BLaER1 treated with 17β-estradiol and CSF1 and Interleukin-3, amounts not matched to agents 10 nM and 100 nM (cell line): ENCODE data around the gene SMIM38.

Experiments
- H3K27ac ChIP-seq, 11 experiments: shearing (Covaris generic); formaldehyde crosslinking; 2 replicates each; pipeline ENCODE4 v1.8.1; 2022
- H3K27me3 ChIP-seq, 11 experiments: shearing (Covaris generic); formaldehyde crosslinking; 2 replicates each; pipeline ENCODE4 v1.8.1; 2022
- H3K36me3 ChIP-seq, 11 experiments: shearing (Covaris generic); formaldehyde crosslinking; 2 replicates each; pipeline ENCODE4 v1.8.1; 2022
- H3K4me1 ChIP-seq, 10 experiments: shearing (Covaris generic); formaldehyde crosslinking; 2 replicates each; pipeline ENCODE4 v1.8.1; 2022
- H3K4me2 ChIP-seq, 11 experiments: shearing (Covaris generic); formaldehyde crosslinking; 2 replicates each; pipeline ENCODE4 v1.8.1; 2022
- H3K4me3 ChIP-seq, 10 experiments: shearing (Covaris generic); formaldehyde crosslinking; 2 replicates each; pipeline ENCODE4 v1.8.1; 2022
- H3K9ac ChIP-seq, 11 experiments: shearing (Covaris generic); formaldehyde crosslinking; 2 replicates each; pipeline ENCODE4 v1.8.1; 2022
- H3K9me3 ChIP-seq, 11 experiments: shearing (Covaris generic); formaldehyde crosslinking; replicated peaks in 1 of 11; 2 replicates each; pipeline ENCODE4 v1.8.1; 2022
- H4K20me1 ChIP-seq, 11 experiments: shearing (Covaris generic); formaldehyde crosslinking; 2 replicates each; pipeline ENCODE4 v1.8.1; 2022
- Cebpa-rat ChIP-seq, 11 experiments: shearing (Covaris generic); IDR thresholded peaks; 2 replicates each; pipeline ENCODE4 v1.8.1; 2022

Gene SMIM38

GRCh38 chr11:69125861-69126260, 29.9 kb upstream of the SMIM38 start:
- TF ChIP-seq Cebpa-rat (IDR thresholded peaks at IDR 0.05) = no peak
- Histone ChIP-seq H4K20me1 (peaks cover 0 to 19% (median 6%) of the 10 kb centered on the region in 11 experiments; a peak in 6 of 22 replicates), H3K27me3 (no peaks in the 10 kb centered on the region), H3K27ac (no peak overlapping the region), H3K9ac (no peak overlapping the region), H3K4me3 (no peak overlapping the region), H3K4me1 (peaks cover 35 to 42% (median 41%) of the 10 kb centered on the region in 10 experiments), H3K4me2 (no peak overlapping the region), H3K9me3 (peaks cover 16 to 26% (median 19%) of the 10 kb centered on the region in 11 experiments; a peak in 21 of 22 replicates), H3K36me3 (no peaks in the 10 kb centered on the region)

GRCh38 chr11:69126286-69126685, 29.4 kb upstream of the SMIM38 start:
- peaks cover 38 to 42% (median 41%) of the 10 kb centered on the region in 10 experiments for H3K4me1 ChIP-seq
- peaks cover 16 to 26% (median 19%) of the 10 kb centered on the region in 11 experiments; a peak in 21 of 22 replicates for H3K9me3 ChIP-seq
- H3K36me3 ChIP-seq = no peaks in the 10 kb centered on the region
- no peak overlapping the region for H3K4me3 ChIP-seq
- no peak overlapping the region for H3K9ac ChIP-seq
- H3K4me2 ChIP-seq = no peak overlapping the region
- H3K27ac ChIP-seq = no peak overlapping the region
- peaks cover 0 to 15% (median 5%) of the 10 kb centered on the region in 11 experiments; a peak in 5 of 22 replicates for H4K20me1 ChIP-seq
- no peak for TF ChIP-seq Cebpa-rat (IDR thresholded peaks at IDR 0.05)
- no peaks in the 10 kb centered on the region for H3K27me3 ChIP-seq

GRCh38 chr11:69127081-69127850, 28.5 kb upstream of the SMIM38 start:
- Histone ChIP-seq H3K4me2 (no peak overlapping the region), H3K9ac (no peak overlapping the region), H3K27me3 (no peaks in the 10 kb centered on the region), H3K9me3 (peaks cover 16 to 31% (median 22%) of the 10 kb centered on the region in 11 experiments; a peak in 21 of 22 replicates), H3K36me3 (no peaks in the 10 kb centered on the region), H4K20me1 (peaks cover 0 to 5% (median 0%) of the 10 kb centered on the region in 11 experiments; a peak in 3 of 22 replicates), H3K4me1 (peaks cover 31 to 42% (median 39%) of the 10 kb centered on the region in 10 experiments), H3K4me3 (no peak overlapping the region), H3K27ac (no peak overlapping the region)
- no peak for TF ChIP-seq Cebpa-rat (IDR thresholded peaks at IDR 0.05)

GRCh38 chr11:69127884-69128283, 27.9 kb upstream of the SMIM38 start:
- H3K4me3 ChIP-seq = no peak overlapping the region
- no peak overlapping the region for H3K27ac ChIP-seq
- TF ChIP-seq Cebpa-rat (IDR thresholded peaks at IDR 0.05) = no peak
- H3K36me3 ChIP-seq = no peaks in the 10 kb centered on the region
- H3K4me1 ChIP-seq = peaks cover 24 to 38% (median 35%) of the 10 kb centered on the region in 10 experiments
- peaks cover 22 to 37% (median 28%) of the 10 kb centered on the region in 11 experiments for H3K9me3 ChIP-seq
- no peaks in the 10 kb centered on the region for H3K27me3 ChIP-seq
- H4K20me1 ChIP-seq = no peaks in the 10 kb centered on the region; a peak in 1 of 22 replicates
- H3K4me2 ChIP-seq = no peak overlapping the region
- H3K9ac ChIP-seq = no peak overlapping the region

GRCh38 chr11:69129053-69129452, 26.7 kb upstream of the SMIM38 start:
- TF ChIP-seq Cebpa-rat (IDR thresholded peaks at IDR 0.05) = no peak
- no peak overlapping the region for H3K27ac ChIP-seq

GRCh38 chr11:69129647-69130046, 26.1 kb upstream of the SMIM38 start:
- Histone ChIP-seq H3K4me3 (no peak overlapping the region), H3K27me3 (no peaks in the 10 kb centered on the region), H3K36me3 (0 out of 22 replicates have a peak, but pooled peaks cover 0 to under 1% (median 0%) of the 10 kb centered on the region in 11 experiments), H3K9ac (no peak overlapping the region), H3K27ac (no peak overlapping the region), H4K20me1 (no peaks in the 10 kb centered on the region), H3K4me2 (no peak overlapping the region), H3K4me1 (peaks cover 14 to 28% (median 25%) of the 10 kb centered on the region in 10 experiments), H3K9me3 (peaks cover 40 to 55% (median 46%) of the 10 kb centered on the region in 11 experiments)
- TF ChIP-seq Cebpa-rat (IDR thresholded peaks at IDR 0.05) = no peak

More at GRCh38 chr11:69129053-69129452, 26.7 kb upstream of the SMIM38 start:
- H3K4me3 ChIP-seq = no peak overlapping the region
- H3K4me1 ChIP-seq = peaks cover 13 to 27% (median 23%) of the 10 kb centered on the region in 10 experiments
- H4K20me1 ChIP-seq = no peaks in the 10 kb centered on the region
- no peaks in the 10 kb centered on the region for H3K27me3 ChIP-seq
- H3K4me2 ChIP-seq = no peak overlapping the region
- peaks cover 34 to 49% (median 40%) of the 10 kb centered on the region in 11 experiments for H3K9me3 ChIP-seq
- no peaks in the 10 kb centered on the region for H3K36me3 ChIP-seq
- no peak overlapping the region for H3K9ac ChIP-seq

GRCh38 chr11:69130654-69131053, 25.1 kb upstream of the SMIM38 start:
- peaks cover 20 to 38% (median 31%) of the 10 kb centered on the region in 10 experiments for H3K4me1 ChIP-seq
- H3K4me3 ChIP-seq = no peak overlapping the region
- no peaks in the 10 kb centered on the region for H4K20me1 ChIP-seq
- H3K9ac ChIP-seq = peak overlapping the region in 3 of 11 experiments; percentile 3 to 31 (median 31); a peak in 2 of 22 replicates
- H3K27me3 ChIP-seq = no peaks in the 10 kb centered on the region
- peak overlapping the region in 3 of 11 experiments; percentile 12 to 52 (median 14); a peak in 2 of 22 replicates for H3K27ac ChIP-seq
- peaks cover 50 to 65% (median 56%) of the 10 kb centered on the region in 11 experiments for H3K9me3 ChIP-seq
- H3K36me3 ChIP-seq = peaks cover 0 to 10% (median 0%) of the 10 kb centered on the region in 11 experiments; a peak in 8 of 22 replicates
- TF ChIP-seq Cebpa-rat (IDR thresholded peaks at IDR 0.05) = no peak
- H3K4me2 ChIP-seq = peak overlapping the region; percentile 35 to 73 (median 51)

- Histone ChIP-seq H3K9ac (peak overlapping the region in 3 of 11 experiments; percentile 3 to 31 (median 31); a peak in 2 of 22 replicates), H3K4me3 (no peak overlapping the region), H3K4me2 (peak overlapping the region; percentile 35 to 73 (median 51); a peak in 21 of 22 replicates), H3K4me1 (peaks cover 20 to 42% (median 31%) of the 10 kb centered on the region in 10 experiments), H3K27me3 (no peaks in the 10 kb centered on the region), H3K9me3 (peaks cover 55 to 70% (median 61%) of the 10 kb centered on the region in 11 experiments), H3K36me3 (peaks cover 0 to 14% (median 1%) of the 10 kb centered on the region in 11 experiments; a peak in 8 of 22 replicates), H4K20me1 (no peaks in the 10 kb centered on the region), H3K27ac (peak overlapping the region in 3 of 11 experiments; percentile 12 to 52 (median 14); a peak in 2 of 22 replicates)
- TF ChIP-seq Cebpa-rat (IDR thresholded peaks at IDR 0.05) = no peak
Observed at GRCh38 chr11:69131121-69131566, 24.6 kb upstream of the SMIM38 start.
